Neural cell (in vitro differentiated cells): Measurements from ENCODE around the gene FHAD1. TPM values are rescaled to one million over a fixed set of nuclear protein-coding genes. Genes with fewer than 3 reads are reported as not detected.

Source experiments
- H2AFZ ChIP-seq: fragments of 200-600, 300-800 bp; sonication (generic), shearing (Covaris generic); 2 replicates; pipeline ENCODE4 v1.6.0; 2014; ENCODE audit warnings: low read depth, mild to moderate bottlenecking, antibody characterized with exemption, low read length, moderate library complexity
- H3F3A ChIP-seq: fragments of 200-600 bp; shearing (Covaris generic); 2 replicates; pipeline ENCODE4 v1.6.1; 2016; ENCODE audit warnings: mild to moderate bottlenecking, moderate library complexity, mixed read lengths, antibody characterized with exemption, low read length; ENCODE audit not compliant: insufficient read depth, poor library complexity, severe bottlenecking
- H3K27ac ChIP-seq: fragments of 200-600, 300-800 bp; sonication (generic), shearing (Covaris generic); 2 replicates; pipeline ENCODE4 v1.5.1; 2014; ENCODE audit warnings: mild to moderate bottlenecking, low read length, moderate library complexity
- H3K27me3 ChIP-seq: fragments of 300-800, 200-600 bp; sonication (generic), shearing (Covaris generic); 2 replicates; pipeline ENCODE4 v1.6.0; 2014; ENCODE audit warnings: mild to moderate bottlenecking, low read depth, low read length, moderate library complexity; ENCODE audit not compliant: insufficient read depth
- H3K36me3 ChIP-seq: fragments of 300-800, 200-600 bp; sonication (generic), shearing (Covaris generic); 2 replicates; pipeline ENCODE4 v1.5.1; 2014; ENCODE audit warnings: mild to moderate bottlenecking, antibody characterized with exemption, low read length, moderate library complexity; ENCODE audit not compliant: insufficient read depth
- H3K4me2 ChIP-seq: fragments of 300-800, 200-600 bp; sonication (generic), shearing (Covaris generic); 2 replicates; pipeline ENCODE4 v1.6.0; 2014; ENCODE audit warnings: mild to moderate bottlenecking, low read length
- H3K4me3 ChIP-seq: fragments of 300-800, 200-600 bp; sonication (generic), shearing (Covaris generic); 2 replicates; pipeline ENCODE4 v1.5.1; 2014; ENCODE audit warnings: mild to moderate bottlenecking, low read length, moderate library complexity
- H3K79me2 ChIP-seq: fragments of 200-600 bp; shearing (Covaris generic); replicated peaks from 2 replicates; pipeline ENCODE4 v1.6.0; 2014; ENCODE audit warnings: mild to moderate bottlenecking, low read length, moderate library complexity; ENCODE audit not compliant: insufficient read depth
- H3K9ac ChIP-seq: fragments of 300-800, 200-600 bp; sonication (generic), shearing (Covaris generic); 2 replicates; pipeline ENCODE4 v1.6.1; 2016; ENCODE audit warnings: mild to moderate bottlenecking, low read length, mixed read lengths
- H3K9me2 ChIP-seq: fragments of 200-600 bp; shearing (Covaris generic); 2 replicates; pipeline ENCODE4 v1.6.1; 2016; ENCODE audit warnings: mild to moderate bottlenecking, low read length, mixed read lengths; ENCODE audit not compliant: insufficient read depth
- H3K9me3 ChIP-seq: fragments of 200-600, 300-800 bp; sonication (generic), shearing (Covaris generic); 2 replicates; pipeline ENCODE4 v1.6.1; 2016; ENCODE audit warnings: mild to moderate bottlenecking, mixed run types, low read length, moderate library complexity, mixed read lengths
- H4K20me1 ChIP-seq: fragments of 200-600 bp; shearing (Covaris generic); 2 replicates; pipeline ENCODE4 v1.6.1; 2016; ENCODE audit warnings: mild to moderate bottlenecking, mixed run types; ENCODE audit not compliant: insufficient read depth
- CTCF ChIP-seq: fragments of 450-650 bp; IDR thresholded peaks from 2 replicates; pipeline ENCODE4 v1.5.1; 2014; ENCODE audit warnings: antibody characterized with exemption, mild to moderate bottlenecking, moderate library complexity; ENCODE audit not compliant: poor library complexity, severe bottlenecking
- EP300 ChIP-seq: fragments of 450-650 bp; conservative IDR thresholded peaks from 2 replicates; pipeline ENCODE4 v1.6.1; 2014; ENCODE audit warnings: antibody characterized with exemption, mild to moderate bottlenecking, moderate library complexity; ENCODE audit not compliant: poor library complexity, severe bottlenecking
- EZH2 ChIP-seq: fragments of 200-600, 300-800 bp; shearing (Covaris generic), sonication (generic); IDR thresholded peaks from 2 replicates; pipeline ENCODE4 v1.6.1; 2014; ENCODE audit warnings: antibody characterized with exemption, low read length, borderline replicate concordance, mild to moderate bottlenecking; ENCODE audit not compliant: insufficient read depth, poor library complexity, severe bottlenecking
- MXI1 ChIP-seq: fragments of 450-650 bp; conservative IDR thresholded peaks from 2 replicates; pipeline ENCODE4 v1.6.1; 2014; ENCODE audit warnings: antibody characterized with exemption, mild to moderate bottlenecking; ENCODE audit not compliant: poor library complexity, severe bottlenecking
- POLR2AphosphoS5 ChIP-seq: IDR thresholded peaks from 2 replicates; pipeline ENCODE4 v1.6.1; 2012
- RAD21 ChIP-seq: fragments of 450-650 bp; conservative IDR thresholded peaks from 2 replicates; pipeline ENCODE4 v1.6.1; 2014; ENCODE audit warnings: antibody characterized with exemption, mild to moderate bottlenecking, moderate library complexity
- REST ChIP-seq: IDR thresholded peaks from 2 replicates; pipeline ENCODE4 v1.6.1; 2012; ENCODE audit warnings: borderline replicate concordance
- SMC3 ChIP-seq: fragments of 450-650 bp; conservative IDR thresholded peaks from 2 replicates; pipeline ENCODE4 v1.6.1; 2014; ENCODE audit warnings: antibody characterized with exemption, mild to moderate bottlenecking, moderate library complexity; ENCODE audit not compliant: poor library complexity
- TAF1 ChIP-seq: IDR thresholded peaks from 2 replicates; pipeline ENCODE4 v1.6.1; 2012; ENCODE audit warnings: low read depth
- polyA plus RNA-seq: library from polyadenylated mRNA; depleted of rRNA; stranded (reverse); fragments of >200 nt; gene quantifications from 2 replicates; pipeline ENCODE4 v1.2.3, GENCODE V29; 2014

Gene FHAD1
- polyA plus RNA-seq, 1 donor from 2014 or later: 0.46 TPM

- no peak overlapping the region for H2AFZ ChIP-seq
- no peaks in the 10 kb centered on the region for H3K9me3 ChIP-seq
- no peaks in the 10 kb centered on the region for H3K27me3 ChIP-seq
- no peak overlapping the region for H3K4me3 ChIP-seq
- H3K36me3 ChIP-seq: no peaks in the 10 kb centered on the region
- no peaks in the 10 kb centered on the region for H3K79me2 ChIP-seq
- no peaks in the 10 kb centered on the region for H3K9me2 ChIP-seq
- no peak overlapping the region for H3K9ac ChIP-seq
- H3K27ac ChIP-seq: no peak overlapping the region
- no peak overlapping the region for H3K4me2 ChIP-seq
- TF ChIP-seq EZH2: no peak
- no peak for TF ChIP-seq EP300
- TF ChIP-seq REST: no peak
- no peak for TF ChIP-seq RAD21
- TF ChIP-seq POLR2AphosphoS5: no peak
- no peak for TF ChIP-seq SMC3
- TF ChIP-seq TAF1: no peak
- TF ChIP-seq MXI1: no peak
- no peak for TF ChIP-seq CTCF
- H4K20me1 ChIP-seq: no peaks in the 10 kb centered on the region
- H3F3A ChIP-seq: no peaks in the 10 kb centered on the region
These were observed 2.2 kb upstream of the FHAD1 start for GRCh38 chr1:15244813-15245212.

GRCh38 chr1:15245593-15246360 is 1.2 kb upstream of the FHAD1 start:
- H3K27me3 ChIP-seq: no peaks in the 10 kb centered on the region
- TF ChIP-seq CTCF: no peak
- no peak for TF ChIP-seq POLR2AphosphoS5
- TF ChIP-seq REST: no peak
- no peak for TF ChIP-seq SMC3
- no peak for TF ChIP-seq TAF1
- TF ChIP-seq MXI1: no peak
- no peak for TF ChIP-seq EP300
- no peak for TF ChIP-seq RAD21
- no peak for TF ChIP-seq EZH2
- H3K27ac ChIP-seq: no peak overlapping the region
- H3K9me3 ChIP-seq: no peaks in the 10 kb centered on the region
- no peaks in the 10 kb centered on the region for H4K20me1 ChIP-seq
- H3K9me2 ChIP-seq: no peaks in the 10 kb centered on the region
- H3K4me2 ChIP-seq: no peak overlapping the region
- no peak overlapping the region for H3K4me3 ChIP-seq
- H2AFZ ChIP-seq: no peak overlapping the region
- H3K36me3 ChIP-seq: no peaks in the 10 kb centered on the region
- H3K9ac ChIP-seq: no peak overlapping the region
- H3K79me2 ChIP-seq: no peaks in the 10 kb centered on the region
- no peaks in the 10 kb centered on the region for H3F3A ChIP-seq
